Activated CD8-positive, alpha-beta memory T cell treated with anti-CD3 and anti-CD28 coated beads, Interleukin-2, amount 50 U/mL, for 1 hour (primary cell): ENCODE results near the gene BCAS3.

Experiments
- DNase-seq: peaks from one replicate; pipeline ENCODE4 v3.0.0-alpha.2; 2020; ENCODE audit errors: extremely low read depth

The BCAS3 gene

GRCh38 chr17:60675997-60676396, 1.7 kb upstream of the BCAS3 start:
- DNase-seq, result no peak

GRCh38 chr17:60676758-60677307, 818 bp upstream of the BCAS3 start:
- no peak for DNase-seq

GRCh38 chr17:60678118-60678444, 430 bp downstream of the BCAS3 start:
- no peak for DNase-seq

- DNase-seq, result no peak
These were observed 1.6 kb downstream of the BCAS3 start for GRCh38 chr17:60679287-60679686.

- no peak for DNase-seq
These were observed 3.1 kb downstream of the BCAS3 start for GRCh38 chr17:60680754-60681153.

GRCh38 chr17:60685437-60685836, 7.8 kb downstream of the BCAS3 start:
- DNase-seq, result no peak

GRCh38 chr17:60695960-60696359, 18.3 kb downstream of the BCAS3 start:
- no peak for DNase-seq

GRCh38 chr17:60699090-60699489, 21.4 kb downstream of the BCAS3 start:
- DNase-seq, result no peak

- DNase-seq, result no peak
These were observed 26.5 kb downstream of the BCAS3 start for GRCh38 chr17:60704170-60704569.

GRCh38 chr17:60712675-60713074, 35.0 kb downstream of the BCAS3 start:
- DNase-seq, result no peak

- no peak for DNase-seq
These were observed 36.0 kb downstream of the BCAS3 start for GRCh38 chr17:60713608-60714007.

GRCh38 chr17:60716766-60717165, 39.1 kb downstream of the BCAS3 start:
- DNase-seq, result no peak

- no peak for DNase-seq
These were observed 40.2 kb downstream of the BCAS3 start for GRCh38 chr17:60717814-60718213.

- no peak for DNase-seq
These were observed 43.3 kb downstream of the BCAS3 start for GRCh38 chr17:60720763-60721531.

GRCh38 chr17:60724647-60725046, 47.0 kb downstream of the BCAS3 start:
- no peak for DNase-seq

- DNase-seq, result no peak
These were observed 52.2 kb downstream of the BCAS3 start for GRCh38 chr17:60729854-60730253.

GRCh38 chr17:60730273-60730672, 52.6 kb downstream of the BCAS3 start:
- no peak for DNase-seq

- DNase-seq, result no peak
These were observed 60.6 kb downstream of the BCAS3 start for GRCh38 chr17:60738287-60738686.

- no peak for DNase-seq
These were observed 62.9 kb downstream of the BCAS3 start for GRCh38 chr17:60740584-60740983.

- DNase-seq, result no peak
These were observed 63.4 kb downstream of the BCAS3 start for GRCh38 chr17:60741031-60741430.

GRCh38 chr17:60743282-60743681, 65.6 kb downstream of the BCAS3 start:
- DNase-seq, result no peak

- no peak for DNase-seq
These were observed 66.1 kb downstream of the BCAS3 start for GRCh38 chr17:60743799-60744198.

- DNase-seq, result no peak
These were observed 66.8 kb downstream of the BCAS3 start for GRCh38 chr17:60744355-60744966.
